Measurements from ENCODE around the gene POPDC3.

Gene POPDC3

DNA sequence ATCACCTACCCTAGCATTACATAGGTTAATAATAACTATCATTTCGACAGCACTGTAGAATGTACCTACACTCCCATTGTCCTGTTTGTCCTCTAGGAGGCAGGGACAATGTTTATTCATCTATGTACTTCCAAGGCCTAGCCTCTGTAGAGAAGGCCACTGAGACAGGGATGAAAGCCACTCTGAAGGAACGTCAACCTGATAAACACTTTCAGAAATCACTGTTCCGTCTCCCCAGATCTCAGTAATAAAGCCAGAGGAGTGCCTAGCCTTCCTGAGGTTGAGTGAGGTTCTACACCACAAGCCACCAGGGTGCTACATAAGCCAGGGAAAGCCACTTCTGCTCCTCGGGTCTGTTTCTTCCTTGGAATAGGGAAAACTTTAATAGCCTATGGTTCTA lies 44.8 kb downstream of the POPDC3 start:
- peak; percentile 13 for DNase-seq
- Histone ChIP-seq H3K4me1 (peaks cover 6% of the 10 kb centered on the region; the same call in 1 of the 2 replicates), H3K4me3 (ENCODE audit: low read depth, low read length) (peak overlapping the region; percentile 81; the same call in 1 of the 2 replicates), H3K27me3 (no peaks in the 10 kb centered on the region), H3K9me3 (no peaks in the 10 kb centered on the region), H3K36me3 (no peaks in the 10 kb centered on the region)
- TF ChIP-seq, protein P1, sequence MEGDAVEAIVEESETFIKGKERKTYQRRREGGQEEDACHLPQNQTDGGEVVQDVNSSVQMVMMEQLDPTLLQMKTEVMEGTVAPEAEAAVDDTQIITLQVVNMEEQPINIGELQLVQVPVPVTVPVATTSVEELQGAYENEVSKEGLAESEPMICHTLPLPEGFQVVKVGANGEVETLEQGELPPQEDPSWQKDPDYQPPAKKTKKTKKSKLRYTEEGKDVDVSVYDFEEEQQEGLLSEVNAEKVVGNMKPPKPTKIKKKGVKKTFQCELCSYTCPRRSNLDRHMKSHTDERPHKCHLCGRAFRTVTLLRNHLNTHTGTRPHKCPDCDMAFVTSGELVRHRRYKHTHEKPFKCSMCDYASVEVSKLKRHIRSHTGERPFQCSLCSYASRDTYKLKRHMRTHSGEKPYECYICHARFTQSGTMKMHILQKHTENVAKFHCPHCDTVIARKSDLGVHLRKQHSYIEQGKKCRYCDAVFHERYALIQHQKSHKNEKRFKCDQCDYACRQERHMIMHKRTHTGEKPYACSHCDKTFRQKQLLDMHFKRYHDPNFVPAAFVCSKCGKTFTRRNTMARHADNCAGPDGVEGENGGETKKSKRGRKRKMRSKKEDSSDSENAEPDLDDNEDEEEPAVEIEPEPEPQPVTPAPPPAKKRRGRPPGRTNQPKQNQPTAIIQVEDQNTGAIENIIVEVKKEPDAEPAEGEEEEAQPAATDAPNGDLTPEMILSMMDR (IDR thresholded peaks at IDR 0.05; ENCODE audit: low read depth, low read length) = peak; percentile 53

DNA sequence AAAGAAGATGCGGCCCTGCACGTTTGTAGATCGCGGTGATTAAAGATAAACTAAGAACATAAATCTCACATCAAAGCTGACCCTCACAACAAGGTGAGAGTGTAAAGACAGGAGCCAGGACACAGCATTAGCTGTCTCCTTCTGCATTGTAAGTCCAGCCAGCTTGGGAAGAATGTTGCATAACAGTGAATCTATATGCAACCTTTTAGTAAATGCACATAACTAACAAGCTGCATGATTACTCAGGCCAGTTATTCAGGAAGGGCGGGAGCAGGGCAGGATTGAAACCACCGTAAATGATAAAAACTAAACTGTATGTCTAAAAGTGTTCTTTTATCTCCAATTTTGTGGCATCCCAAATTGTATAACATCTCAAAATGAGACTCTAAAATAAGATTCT lies 57.1 kb downstream of the POPDC3 start:
- H3K36me3 ChIP-seq = peaks cover 6% of the 10 kb centered on the region
- no peak overlapping the region for H3K4me3 ChIP-seq (ENCODE audit: low read depth, low read length)
- TF ChIP-seq, protein P1 (IDR thresholded peaks at IDR 0.05; ENCODE audit: low read depth, low read length) = no peak
- H3K9me3 ChIP-seq = no peaks in the 10 kb centered on the region; the same call in 1 of the 2 replicates
- peaks cover 4% of the 10 kb centered on the region; the same call in 1 of the 2 replicates for H3K4me1 ChIP-seq
- H3K27me3 ChIP-seq = no peaks in the 10 kb centered on the region
- DNase-seq = no peak

DNA sequence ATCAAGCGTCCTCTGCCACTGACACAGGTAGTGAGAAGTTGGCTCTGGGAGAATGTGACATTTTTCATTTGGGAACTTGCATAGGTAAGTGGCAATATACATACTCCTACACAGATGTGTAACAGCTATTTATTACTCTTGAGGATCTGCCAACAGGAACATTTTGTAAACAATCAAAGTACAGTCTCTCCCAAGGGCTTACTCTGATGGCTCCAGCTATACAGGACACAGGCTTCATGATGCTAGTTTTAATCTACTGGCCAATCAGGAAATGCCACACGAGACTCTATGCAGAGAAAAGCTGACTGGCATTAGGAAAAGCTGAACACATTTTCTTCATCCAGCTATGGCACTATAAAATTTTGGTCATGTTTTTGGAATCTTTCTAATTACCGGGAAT lies 57.8 kb downstream of the POPDC3 start:
- Histone ChIP-seq H3K4me1 (peaks cover 4% of the 10 kb centered on the region; the same call in 1 of the 2 replicates), H3K9me3 (no peaks in the 10 kb centered on the region; the same call in 1 of the 2 replicates), H3K36me3 (peaks cover 8% of the 10 kb centered on the region), H3K27me3 (no peaks in the 10 kb centered on the region), H3K4me3 (ENCODE audit: low read depth, low read length) (no peak overlapping the region)
- TF ChIP-seq, protein P1 (IDR thresholded peaks at IDR 0.05; ENCODE audit: low read depth, low read length) = no peak
- DNase-seq = no peak

DNA sequence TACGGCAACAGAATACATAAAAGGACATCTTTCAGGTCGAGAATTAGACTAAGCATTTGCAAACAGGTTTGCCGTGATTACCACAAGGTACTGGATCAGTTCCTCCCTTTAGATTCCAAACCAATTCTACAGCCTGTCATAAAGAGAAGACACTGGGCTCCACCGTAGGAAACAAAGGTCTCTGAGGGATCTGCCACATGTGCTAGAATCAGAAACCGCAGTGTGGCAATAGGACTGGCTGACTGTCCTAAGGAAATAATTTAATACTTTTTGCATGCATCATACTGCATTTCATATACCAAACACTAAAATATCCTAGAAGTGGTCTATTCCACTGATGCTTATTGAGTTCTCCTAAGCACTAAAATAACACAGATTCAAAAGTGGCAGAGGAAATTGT lies 59.2 kb downstream of the POPDC3 start:
- Histone ChIP-seq H3K27me3 (no peaks in the 10 kb centered on the region), H3K4me3 (ENCODE audit: low read depth, low read length) (no peak overlapping the region), H3K9me3 (no peaks in the 10 kb centered on the region; the same call in 1 of the 2 replicates), H3K4me1 (peaks cover 7% of the 10 kb centered on the region), H3K36me3 (peaks cover 6% of the 10 kb centered on the region)
- TF ChIP-seq, protein P1 (IDR thresholded peaks at IDR 0.05; ENCODE audit: low read depth, low read length) = no peak
- DNase-seq = no peak

DNA sequence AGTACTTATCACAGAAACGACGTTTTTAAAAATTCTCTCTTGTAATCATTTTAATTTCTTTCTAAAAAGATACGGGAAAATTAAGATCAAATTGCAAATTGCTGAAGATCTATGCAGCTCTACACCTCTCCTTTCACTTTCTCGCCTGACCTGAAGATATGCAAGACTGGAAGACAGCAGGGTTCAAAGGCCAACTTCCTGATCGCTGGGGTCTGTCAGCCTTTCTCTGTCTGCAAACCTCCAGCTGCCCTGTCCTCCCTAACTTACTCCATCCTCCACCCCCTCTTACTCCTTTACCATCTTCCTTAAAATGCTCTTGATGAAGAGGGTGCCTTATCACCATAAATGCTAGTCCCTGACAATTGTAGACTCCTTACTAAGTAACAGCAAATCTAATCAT lies 63.7 kb downstream of the POPDC3 start:
- DNase-seq = no peak
- H3K4me3 ChIP-seq (ENCODE audit: low read depth, low read length) = no peak overlapping the region
- TF ChIP-seq, protein P1 (IDR thresholded peaks at IDR 0.05; ENCODE audit: low read depth, low read length) = no peak
- H3K36me3 ChIP-seq = peaks cover 14% of the 10 kb centered on the region
- H3K27me3 ChIP-seq = no peaks in the 10 kb centered on the region
- peaks cover 3% of the 10 kb centered on the region for H3K4me1 ChIP-seq
- no peaks in the 10 kb centered on the region for H3K9me3 ChIP-seq

DNA sequence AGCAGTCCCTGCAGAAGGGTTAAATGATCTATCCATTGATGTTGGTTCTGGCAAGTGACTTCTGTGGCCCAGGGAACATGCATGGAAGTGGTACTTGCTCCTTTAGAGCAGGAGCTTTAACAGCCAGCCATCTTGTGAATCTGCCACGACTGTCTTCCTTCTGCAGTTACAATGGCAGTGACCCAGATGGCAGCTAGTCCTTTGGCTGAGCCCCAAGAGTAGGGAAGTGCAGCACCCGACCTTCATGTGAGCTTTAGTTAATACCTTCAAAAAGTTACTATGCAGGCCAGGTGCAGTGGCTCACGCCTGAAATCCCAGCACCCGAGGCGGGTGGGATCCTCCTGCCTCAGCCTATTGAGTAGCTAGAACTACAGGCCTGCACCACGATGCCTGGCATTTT lies 66.4 kb downstream of the POPDC3 start:
- peaks cover 3% of the 10 kb centered on the region for H3K4me1 ChIP-seq
- TF ChIP-seq, protein P1 (IDR thresholded peaks at IDR 0.05; ENCODE audit: low read depth, low read length) = no peak

More for the DNA sequence above, 66.4 kb downstream of the POPDC3 start:
- Histone ChIP-seq H3K36me3 (peaks cover 14% of the 10 kb centered on the region), H3K9me3 (no peaks in the 10 kb centered on the region), H3K27me3 (no peaks in the 10 kb centered on the region), H3K4me3 (ENCODE audit: low read depth, low read length) (no peak overlapping the region)
- no peak for DNase-seq

Measured in BE2C (cell line).